Measurements from ENCODE around the gene EFNA1. TPM values are rescaled to one million over a fixed set of nuclear protein-coding genes. Genes with fewer than 3 reads are reported as not detected.

Gene EFNA1
- total RNA-seq, 1 donor from 2014 or later: 22.1 TPM

GRCh38 chr1:155083865-155084721 is 43.6 kb upstream of the EFNA1 start:
- H3K4me3 Mint-ChIP-seq (ENCODE audit: low read depth): peak overlapping the region; percentile 95
- H3K36me3 Mint-ChIP-seq (ENCODE audit: insufficient read depth): peaks cover 1% of the 10 kb centered on the region
- no peak for TF ChIP-seq CTCF (IDR thresholded peaks at IDR 0.05; ENCODE audit: unreplicated experiment)
- peaks cover 46% of the 10 kb centered on the region for H3K27me3 Mint-ChIP-seq
- peaks cover 27% of the 10 kb centered on the region for H3K4me1 Mint-ChIP-seq (ENCODE audit: low read depth)
- no peak for DNase-seq (ENCODE audit: low spot score, unreplicated experiment)
- H3K27ac Mint-ChIP-seq: peak overlapping the region; percentile 98
- H3K9me3 Mint-ChIP-seq (ENCODE audit: low read depth): no peaks in the 10 kb centered on the region

GRCh38 chr1:155084722-155085503 is 42.8 kb upstream of the EFNA1 start:
- Mint-ChIP-seq H3K4me1 (ENCODE audit: low read depth) (peaks cover 22% of the 10 kb centered on the region), H3K9me3 (ENCODE audit: low read depth) (no peaks in the 10 kb centered on the region), H3K36me3 (ENCODE audit: insufficient read depth) (peaks cover 1% of the 10 kb centered on the region), H3K4me3 (ENCODE audit: low read depth) (peak overlapping the region; percentile 95), H3K27me3 (peaks cover 38% of the 10 kb centered on the region), H3K27ac (peak overlapping the region; percentile 98)
- peak; percentile 90 for DNase-seq (ENCODE audit: low spot score, unreplicated experiment)
- TF ChIP-seq CTCF (IDR thresholded peaks at IDR 0.05; ENCODE audit: unreplicated experiment): peak; percentile 90

- peaks cover 38% of the 10 kb centered on the region for H3K27me3 Mint-ChIP-seq
- H3K4me3 Mint-ChIP-seq (ENCODE audit: low read depth): peak overlapping the region; percentile 95
- peaks cover 22% of the 10 kb centered on the region for H3K4me1 Mint-ChIP-seq (ENCODE audit: low read depth)
- no peak for DNase-seq (ENCODE audit: low spot score, unreplicated experiment)
- TF ChIP-seq CTCF (IDR thresholded peaks at IDR 0.05; ENCODE audit: unreplicated experiment): no peak
- peak overlapping the region; percentile 98 for H3K27ac Mint-ChIP-seq
- H3K36me3 Mint-ChIP-seq (ENCODE audit: insufficient read depth): peaks cover 1% of the 10 kb centered on the region
- H3K9me3 Mint-ChIP-seq (ENCODE audit: low read depth): no peaks in the 10 kb centered on the region
Measured at GRCh38 chr1:155085504-155086127, 42.1 kb upstream of the EFNA1 start.

DNA sequence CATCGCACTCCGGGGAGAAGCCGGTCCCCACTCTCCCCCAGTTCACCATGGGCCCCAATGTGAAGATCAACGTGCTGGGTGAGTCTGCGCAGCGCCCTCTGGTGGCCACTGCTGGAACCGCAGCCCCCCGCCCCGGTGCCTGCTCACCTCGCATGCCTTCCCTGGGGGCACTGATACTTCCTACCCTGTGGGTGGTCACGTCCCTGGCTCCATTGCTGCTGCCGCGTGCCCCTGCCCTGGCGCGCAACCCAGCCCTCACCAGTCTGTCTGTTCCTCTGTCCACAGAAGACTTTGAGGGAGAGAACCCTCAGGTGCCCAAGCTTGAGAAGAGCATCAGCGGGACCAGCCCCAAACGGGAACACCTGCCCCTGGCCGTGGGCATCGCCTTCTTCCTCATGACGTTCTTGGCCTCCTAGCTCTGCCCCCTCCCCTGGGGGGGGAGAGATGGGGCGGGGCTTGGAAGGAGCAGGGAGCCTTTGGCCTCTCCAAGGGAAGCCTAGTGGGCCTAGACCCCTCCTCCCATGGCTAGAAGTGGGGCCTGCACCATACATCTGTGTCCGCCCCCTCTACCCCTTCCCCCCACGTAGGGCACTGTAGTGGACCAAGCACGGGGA is 41.4 kb upstream of the EFNA1 start:
- peak; percentile 84 for DNase-seq (ENCODE audit: low spot score, unreplicated experiment)
- H3K27me3 Mint-ChIP-seq: peaks cover 39% of the 10 kb centered on the region

More for the DNA sequence above, 41.4 kb upstream of the EFNA1 start:
- H3K27ac Mint-ChIP-seq: no peak overlapping the region
- H3K36me3 Mint-ChIP-seq (ENCODE audit: insufficient read depth): peaks cover 1% of the 10 kb centered on the region
- peak; percentile 98 for TF ChIP-seq CTCF (IDR thresholded peaks at IDR 0.05; ENCODE audit: unreplicated experiment)
- H3K4me1 Mint-ChIP-seq (ENCODE audit: low read depth): peaks cover 21% of the 10 kb centered on the region
- no peaks in the 10 kb centered on the region for H3K9me3 Mint-ChIP-seq (ENCODE audit: low read depth)
- H3K4me3 Mint-ChIP-seq (ENCODE audit: low read depth): peak overlapping the region; percentile 50

Data from progenitor cell of endocrine pancreas (in vitro differentiated cells).